CD14-positive monocyte (primary cell): ENCODE data around the gene PLCB2. TPM values are rescaled to one million over a fixed set of nuclear protein-coding genes. Genes with fewer than 3 reads are reported as not detected.

Source experiments
- DNase-seq, 3 donors: peaks; one replicate each; pipeline ENCODE4 v3.0.0-alpha.2; 2011 to 2022
- H2AFZ ChIP-seq: 2 replicates; pipeline ENCODE4 v1.6.0; 2012; ENCODE audit warnings: mild to moderate bottlenecking, low read depth, low read length, inconsistent platforms; ENCODE audit not compliant: insufficient read depth, poor library complexity, severe bottlenecking
- H3K27ac ChIP-seq, 2 donors: 1 replicate in 1 of 2; 2 replicates in 1 of 2; pipeline ENCODE4 v1.5.1; 2012 to 2013; ENCODE audit warnings: low read length in 2 of 2, control low read depth in 1 of 2, inconsistent platforms in 1 of 2, low read depth in 1 of 2, mild to moderate bottlenecking in 1 of 2
- H3K27me3 ChIP-seq, 2 donors: one replicate each; pipeline versions ENCODE4 v1.6.0 to v1.6.1; 2011 to 2013; ENCODE audit warnings: low read length in 2 of 2; ENCODE audit not compliant: control insufficient read depth in 2 of 2, insufficient read depth in 2 of 2
- H3K36me3 ChIP-seq, 2 donors: replicated peaks in 1 of 2; 1 replicate in 1 of 2; 2 replicates in 1 of 2; pipeline versions ENCODE4 v1.5.1 to v1.6.1; 2012 to 2013; ENCODE audit warnings: low read length in 2 of 2, control low read depth in 1 of 2, inconsistent platforms in 1 of 2, mild to moderate bottlenecking in 1 of 2; ENCODE audit not compliant: insufficient read depth in 2 of 2, control insufficient read depth in 1 of 2
- H3K4me1 ChIP-seq, 2 donors: 1 replicate in 1 of 2; 2 replicates in 1 of 2; pipeline versions ENCODE4 v1.5.1 to v1.6.1; 2012 to 2013; ENCODE audit warnings: low read length in 2 of 2, control low read depth in 1 of 2, inconsistent platforms in 1 of 2, mild to moderate bottlenecking in 1 of 2, moderate library complexity in 1 of 2; ENCODE audit not compliant: insufficient read depth in 2 of 2, control insufficient read depth in 1 of 2
- H3K4me2 ChIP-seq: replicated peaks from 2 replicates; pipeline ENCODE3; 2012; ENCODE audit warnings: low read length, moderate library complexity, mild to moderate bottlenecking; ENCODE audit not compliant: poor library complexity, severe bottlenecking; ENCODE audit errors: extremely low read depth
- H3K4me3 ChIP-seq, 3 experiments: fragments of 200-600 bp in 1 of 3; sonication (generic) in 1 of 3; replicated peaks in 1 of 3; 1 replicate in 2 of 3; 2 replicates in 1 of 3; pipeline ENCODE4 v1.5.1; 2011 to 2013; ENCODE audit warnings: low read length in 3 of 3, mild to moderate bottlenecking in 3 of 3, control low read depth in 2 of 3, low read depth in 2 of 3, inconsistent platforms in 1 of 3, moderate library complexity in 1 of 3
- H3K79me2 ChIP-seq: 2 replicates; pipeline ENCODE4 v1.6.0; 2012; ENCODE audit warnings: mild to moderate bottlenecking, control low read depth, inconsistent platforms, low read length, moderate library complexity; ENCODE audit not compliant: insufficient read depth
- H3K9ac ChIP-seq: 2 replicates; pipeline ENCODE4 v1.6.0; 2017; ENCODE audit warnings: low read length, mild to moderate bottlenecking; ENCODE audit not compliant: insufficient read depth, poor library complexity, severe bottlenecking
- H3K9me3 ChIP-seq, 2 donors: replicated peaks in 1 of 2; 1 replicate in 1 of 2; 2 replicates in 1 of 2; pipeline versions ENCODE4 v1.5.1 to v1.6.1; 2012 to 2013; ENCODE audit warnings: low read length in 2 of 2, control low read depth in 1 of 2; ENCODE audit not compliant: control insufficient read depth in 1 of 2, insufficient read depth in 1 of 2
- H4K20me1 ChIP-seq: 2 replicates; pipeline ENCODE4 v1.6.0; 2012; ENCODE audit warnings: mild to moderate bottlenecking, low read length, control low read depth, moderate library complexity; ENCODE audit not compliant: insufficient read depth
- H3K27ac Mint-ChIP-seq, 7 donors: one replicate each; pipeline ENCODE4 v1.8.0; 2020; ENCODE audit warnings: mild to moderate bottlenecking in 7 of 7, mixed read lengths in 7 of 7, moderate library complexity in 6 of 7, inconsistent platforms in 2 of 7
- H3K27me3 Mint-ChIP-seq, 3 donors: one replicate each; pipeline ENCODE4 v1.8.0; 2021 to 2022; ENCODE audit warnings: low read depth in 3 of 3, mild to moderate bottlenecking in 3 of 3, mixed read lengths in 3 of 3, moderate library complexity in 3 of 3, inconsistent platforms in 1 of 3
- H3K36me3 Mint-ChIP-seq, 2 donors: one replicate each; pipeline ENCODE4 v1.8.0; 2020; ENCODE audit warnings: mixed read lengths in 2 of 2, inconsistent platforms in 1 of 2, mild to moderate bottlenecking in 1 of 2
- H3K4me1 Mint-ChIP-seq: one replicate; pipeline ENCODE4 v1.8.0; 2020; ENCODE audit warnings: mild to moderate bottlenecking, mixed read lengths
- H3K4me3 Mint-ChIP-seq, 2 donors: one replicate each; pipeline ENCODE4 v1.8.0; 2020; ENCODE audit warnings: mild to moderate bottlenecking in 2 of 2, mixed read lengths in 2 of 2, moderate library complexity in 1 of 2
- H3K9me3 Mint-ChIP-seq, 7 donors: one replicate each; pipeline ENCODE4 v1.8.0; 2020 to 2022; ENCODE audit warnings: mixed read lengths in 7 of 7, mild to moderate bottlenecking in 6 of 7, moderate library complexity in 6 of 7, inconsistent platforms in 2 of 7
- WGBS: methylation state at CpG from one replicate; pipeline ENCODE4 v1.1.5; 2013; ENCODE audit warnings: missing lambda C conversion rate; ENCODE audit not compliant: insufficient coverage; 5-methylcytosine and 5-hydroxymethylcytosine counted together
- intact Hi-C, 2 donors: fragments of 100-400 bp; cut with micrococcal nuclease; formaldehyde crosslinking; loops; one replicate each; pipeline versions ENCODE4 v1.15.0 to v1.15.1; 2023
- polyA plus RNA-seq, 3 donors: library from polyadenylated mRNA; depleted of rRNA in 1 of 3; unstranded in 2 of 3; stranded (reverse) in 1 of 3; fragments of 300-500 nt in 2 of 3; fragments of >200 nt in 1 of 3; fragmentation: Illumina TruSeq in 2 of 3; gene quantifications; 1 replicate in 2 of 3; 2 replicates in 1 of 3; pipeline ENCODE4 v1.2.3, GENCODE V29; 2012 to 2021
- TF ChIP-seq, protein P1 (sequence below): fragments of 200-600 bp; IDR thresholded peaks from one replicate; pipeline ENCODE4 v1.8.0; 2022; ENCODE audit warnings: antibody characterized with exemption, mild to moderate bottlenecking

Gene PLCB2
- polyA plus RNA-seq, 3 donors = 56.5 to 1,191 (median 74.5) TPM

DNA sequence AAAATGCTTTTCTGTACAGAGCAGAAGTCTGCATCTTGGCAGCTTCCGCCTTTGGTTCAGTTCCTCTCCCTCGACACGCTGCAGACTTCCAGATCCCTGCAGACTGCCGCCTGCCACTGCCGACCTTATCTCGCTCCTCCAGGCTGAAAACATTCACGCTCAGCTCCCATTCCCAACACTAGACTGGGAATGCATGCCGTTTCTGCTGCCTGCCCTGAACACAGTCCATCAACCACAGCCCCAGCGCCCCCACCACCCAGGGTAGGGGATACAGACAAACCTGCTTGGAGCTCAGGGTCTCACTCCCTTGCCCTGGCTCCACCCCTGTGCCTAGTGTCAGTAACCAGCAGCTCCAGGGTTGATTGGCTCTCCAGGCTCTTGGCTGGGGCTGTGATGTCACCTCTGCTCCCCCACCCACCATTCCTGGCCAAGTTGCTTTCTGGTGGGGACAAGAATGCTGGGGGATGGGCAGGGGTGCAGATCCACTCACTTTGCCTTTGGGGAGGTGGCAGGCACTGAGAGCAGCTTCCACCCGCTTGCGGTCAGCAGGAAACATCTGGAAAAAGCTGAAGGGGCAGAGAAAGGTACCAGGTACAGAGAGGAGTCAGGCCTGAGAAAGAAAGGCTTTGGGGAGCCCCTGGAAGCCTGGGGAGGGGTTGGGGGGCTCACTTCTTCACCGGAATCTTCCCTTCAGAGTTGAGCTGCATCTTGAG lies 6.1 kb downstream of the PLCB2 start:
- peak overlapping the region in 5 of 7 donors; percentile 58 to 68 (median 63) for H3K27ac Mint-ChIP-seq
- no peaks in the 10 kb centered on the region for H3K9me3 Mint-ChIP-seq
- Histone ChIP-seq H3K4me3 (peak overlapping the region in 1 of 3 experiments; percentile 27), H3K4me1 (peaks cover 48 to 60% of the 10 kb centered on the region in 2 donors), H3K27ac (peak overlapping the region; percentile 4 to 20), H2AFZ (no peak overlapping the region), H3K27me3 (no peaks in the 10 kb centered on the region), H3K4me2 (peak overlapping the region; percentile 30), H3K79me2 (peaks cover 78% of the 10 kb centered on the region), H3K9ac (no peak overlapping the region), H4K20me1 (peaks cover 100% of the 10 kb centered on the region), H3K9me3 (no peaks in the 10 kb centered on the region), H3K36me3 (peaks cover 75 to 92% of the 10 kb centered on the region in 2 donors)
- DNase-seq = peak in 1 of 3 donors; percentile 21
- H3K4me1 Mint-ChIP-seq = peaks cover 58% of the 10 kb centered on the region
- peaks cover 74 to 90% of the 10 kb centered on the region in 2 donors for H3K36me3 Mint-ChIP-seq
- H3K4me3 Mint-ChIP-seq = peak overlapping the region; percentile 56 to 84
- TF ChIP-seq, protein P1, sequence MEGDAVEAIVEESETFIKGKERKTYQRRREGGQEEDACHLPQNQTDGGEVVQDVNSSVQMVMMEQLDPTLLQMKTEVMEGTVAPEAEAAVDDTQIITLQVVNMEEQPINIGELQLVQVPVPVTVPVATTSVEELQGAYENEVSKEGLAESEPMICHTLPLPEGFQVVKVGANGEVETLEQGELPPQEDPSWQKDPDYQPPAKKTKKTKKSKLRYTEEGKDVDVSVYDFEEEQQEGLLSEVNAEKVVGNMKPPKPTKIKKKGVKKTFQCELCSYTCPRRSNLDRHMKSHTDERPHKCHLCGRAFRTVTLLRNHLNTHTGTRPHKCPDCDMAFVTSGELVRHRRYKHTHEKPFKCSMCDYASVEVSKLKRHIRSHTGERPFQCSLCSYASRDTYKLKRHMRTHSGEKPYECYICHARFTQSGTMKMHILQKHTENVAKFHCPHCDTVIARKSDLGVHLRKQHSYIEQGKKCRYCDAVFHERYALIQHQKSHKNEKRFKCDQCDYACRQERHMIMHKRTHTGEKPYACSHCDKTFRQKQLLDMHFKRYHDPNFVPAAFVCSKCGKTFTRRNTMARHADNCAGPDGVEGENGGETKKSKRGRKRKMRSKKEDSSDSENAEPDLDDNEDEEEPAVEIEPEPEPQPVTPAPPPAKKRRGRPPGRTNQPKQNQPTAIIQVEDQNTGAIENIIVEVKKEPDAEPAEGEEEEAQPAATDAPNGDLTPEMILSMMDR = no peak
- H3K27me3 Mint-ChIP-seq = peaks cover 0 to 1% (median 0%) of the 10 kb centered on the region in 3 donors
- intact Hi-C loops = no loop called here
- 61% methylated on average over 9 of the region's 12 CpGs for WGBS

DNA sequence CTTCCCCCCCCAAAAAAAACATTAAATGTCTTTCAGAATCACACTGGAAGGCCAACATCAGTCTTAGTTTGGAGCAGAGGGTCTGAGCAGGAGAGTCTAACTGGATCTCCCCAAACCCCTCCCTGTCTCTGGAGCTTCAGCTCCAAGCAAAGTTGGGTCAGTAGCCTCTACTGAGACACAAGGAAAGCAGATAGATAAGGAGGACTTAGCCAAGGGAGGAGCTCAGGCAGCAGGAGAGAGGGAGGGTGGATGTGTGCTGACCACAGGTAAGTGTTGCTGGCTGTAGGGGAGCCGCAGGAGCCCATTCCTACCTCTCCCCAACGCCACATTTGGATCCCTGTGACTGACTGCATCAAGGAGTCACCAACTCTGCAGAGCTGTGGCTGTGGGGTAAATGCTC lies 7.0 kb downstream of the PLCB2 start:
- Mint-ChIP-seq H3K36me3 (peaks cover 82 to 98% of the 10 kb centered on the region in 2 donors), H3K27me3 (peaks cover 0 to 1% (median 0%) of the 10 kb centered on the region in 3 donors), H3K27ac (peak overlapping the region in 2 of 7 donors; percentile 67 to 68), H3K4me1 (peaks cover 50% of the 10 kb centered on the region), H3K4me3 (peak overlapping the region in 1 of 2 donors; percentile 42), H3K9me3 (no peaks in the 10 kb centered on the region)
- no peak for DNase-seq
- Histone ChIP-seq H3K36me3 (peaks cover 84 to 100% of the 10 kb centered on the region in 2 donors), H3K9ac (no peak overlapping the region), H3K9me3 (no peaks in the 10 kb centered on the region), H3K4me2 (no peak overlapping the region), H3K27ac (peak overlapping the region in 1 of 2 donors; percentile 28), H3K79me2 (peaks cover 70% of the 10 kb centered on the region), H4K20me1 (peaks cover 100% of the 10 kb centered on the region), H3K4me3 (no peak overlapping the region), H3K4me1 (peaks cover 41 to 52% of the 10 kb centered on the region in 2 donors), H2AFZ (no peak overlapping the region), H3K27me3 (no peaks in the 10 kb centered on the region)
- intact Hi-C loops = no loop called here
- TF ChIP-seq, protein P1 = no peak
- WGBS = no CpG with 5 or more reads among the region's 2 CpGs
